GM12878 (cell line): ENCODE results near the gene CCSER1. TPM values are rescaled to one million over a fixed set of nuclear protein-coding genes. Genes with fewer than 3 reads are reported as not detected.

Experiments
- ATAC-seq: fragments of 200-7000 bp; cut with Tn5 transposase; 3 replicates; pipeline ENCODE4 v1.9.1; 2020; ENCODE audit warnings: mild to moderate bottlenecking, moderate library complexity
- BruUV-seq: library from RNA; stranded (reverse); fragments of 400-500 nt; replicated peaks from 2 replicates; lab custom pipeline; 2021; lab: Mats Ljungman, UMichigan
- CTCF ChIA-PET: fragments of 300-600 bp; sonication (Branson Sonifier 250); formaldehyde crosslinking; extraction: SDS; loops from one replicate; lab custom pipeline; 2021; ENCODE audit warnings: inconsistent platforms; lab: Yijun Ruan, JAX
- POLR2A ChIA-PET: fragments of 350-600 bp; formaldehyde crosslinking; extraction: SDS; loops from one replicate; lab custom pipeline; 2021; ENCODE audit warnings: inconsistent platforms; lab: Charles Lee
- RAD21 ChIA-PET: fragments of 300-600 bp; sonication (Branson Sonifier 250); formaldehyde crosslinking; loops from one replicate; lab custom pipeline; 2023; ENCODE audit warnings: antibody characterized with exemption; ENCODE audit not compliant: unreplicated experiment; lab: Charles Lee
- SMC1A ChIA-PET: fragments of 300-600 bp; sonication (Branson Sonifier 250); formaldehyde crosslinking; loops from one replicate; lab custom pipeline; 2023; ENCODE audit not compliant: unreplicated experiment, uncharacterized antibody; lab: Charles Lee
- DNase-seq: peaks from one replicate; pipeline ENCODE4 v3.0.0-alpha.2; 2011; ENCODE audit warnings: low read depth, low spot score
- FAIRE-seq: peaks from 3 replicates; lab custom pipeline; 2011; peaks lifted over from hg19 to GRCh38; lab: Jason Lieb, UNC
- H2AFZ ChIP-seq: 2 replicates; pipeline ENCODE4 v1.6.0; 2011; ENCODE audit warnings: low read depth, low read length, control low read depth; ENCODE audit not compliant: control insufficient read depth
- H3K27ac ChIP-seq: 2 replicates; pipeline ENCODE4 v1.5.1; 2011; ENCODE audit warnings: control low read depth; ENCODE audit not compliant: control insufficient read depth, insufficient read depth
- H3K27me3 ChIP-seq, 2 experiments: replicated peaks in 1 of 2; 2 replicates each; pipeline versions ENCODE4 v1.6.0 to v1.6.1; 2011; ENCODE audit warnings: low read length in 1 of 2; ENCODE audit not compliant: control insufficient read depth in 2 of 2, insufficient read depth in 2 of 2
- H3K36me3 ChIP-seq, 2 experiments: 2 replicates each; pipeline ENCODE4 v1.5.1; 2011; ENCODE audit warnings: low read length in 1 of 2; ENCODE audit not compliant: control insufficient read depth in 2 of 2, insufficient read depth in 2 of 2
- H3K4me1 ChIP-seq: 2 replicates; pipeline ENCODE4 v1.6.1; 2011; ENCODE audit warnings: mild to moderate bottlenecking, low read length, moderate library complexity, mixed read lengths; ENCODE audit not compliant: control insufficient read depth, insufficient read depth
- H3K4me2 ChIP-seq: 2 replicates; pipeline ENCODE4 v1.6.0; 2011; ENCODE audit warnings: control low read depth; ENCODE audit not compliant: control insufficient read depth, insufficient read depth
- H3K4me3 ChIP-seq: fragments of 200-600 bp; sonication (generic); 2 replicates; pipeline ENCODE4 v1.5.1; 2016
- H3K79me2 ChIP-seq: 2 replicates; pipeline ENCODE4 v1.6.0; 2011; ENCODE audit warnings: low read length; ENCODE audit not compliant: control insufficient read depth, insufficient read depth
- H3K9ac ChIP-seq: 2 replicates; pipeline ENCODE4 v1.8.0; 2011; ENCODE audit warnings: low read length, control low read depth, mixed read lengths; ENCODE audit not compliant: control insufficient read depth, insufficient read depth
- H3K9me3 ChIP-seq: replicated peaks from 3 replicates; pipeline ENCODE4 v1.5.1; 2011; ENCODE audit warnings: mild to moderate bottlenecking, low read length; ENCODE audit not compliant: control insufficient read depth, insufficient read depth
- H4K20me1 ChIP-seq: 2 replicates; pipeline ENCODE4 v1.6.0; 2011; ENCODE audit not compliant: control insufficient read depth, insufficient read depth
- BMI1 ChIP-seq: fragments of 450-650 bp; IDR thresholded peaks from 2 replicates; pipeline ENCODE4 v1.6.1; 2016; ENCODE audit warnings: mild to moderate bottlenecking, moderate library complexity, borderline replicate concordance
- CHD2 ChIP-seq: IDR thresholded peaks from 2 replicates; pipeline ENCODE4 v1.6.1; 2011; ENCODE audit warnings: low read depth, low read length, improper control_type of control experiment, borderline replicate concordance
- FOXM1 ChIP-seq: IDR thresholded peaks from 2 replicates; pipeline ENCODE4 v1.6.1; 2012; ENCODE audit warnings: low read depth, mild to moderate bottlenecking, inconsistent platforms, low read length, moderate library complexity
- KAT2A ChIP-seq: conservative IDR thresholded peaks from 2 replicates; pipeline ENCODE4 v1.6.1; 2011; ENCODE audit warnings: low read depth, low read length; ENCODE audit not compliant: control insufficient read depth
- NFXL1 ChIP-seq: fragments of 450-650 bp; IDR thresholded peaks from 2 replicates; pipeline ENCODE4 v1.6.1; 2017; ENCODE audit warnings: antibody characterized with exemption, mild to moderate bottlenecking, borderline replicate concordance
- RAD51 ChIP-seq: fragments of 450-650 bp; IDR thresholded peaks from 2 replicates; pipeline ENCODE4 v1.6.1; 2016; ENCODE audit warnings: moderate library complexity, mild to moderate bottlenecking, inconsistent platforms
- RUNX3 ChIP-seq: IDR thresholded peaks from 2 replicates; pipeline ENCODE4 v1.6.1; 2012; ENCODE audit warnings: low read length, inconsistent platforms
- SIN3A ChIP-seq: IDR thresholded peaks from 2 replicates; pipeline ENCODE4 v1.6.1; 2012; ENCODE audit warnings: low read depth, low read length, improper control_type of control experiment
- WRNIP1 ChIP-seq: IDR thresholded peaks from 2 replicates; pipeline ENCODE4 v1.6.1; 2011; ENCODE audit warnings: low read depth, low read length, improper control_type of control experiment, borderline replicate concordance
- ZNF217 ChIP-seq: fragments of 450-650 bp; IDR thresholded peaks from 2 replicates; pipeline ENCODE4 v1.6.1; 2017; ENCODE audit warnings: antibody characterized with exemption, mild to moderate bottlenecking
- WGBS: methylation state at CpG from one replicate; pipeline ENCODE4 v1.1.6; 2016; ENCODE audit warnings: low lambda C conversion rate; ENCODE audit not compliant: insufficient replicate concordance, insufficient coverage; ENCODE audit errors: missing lambda C conversion rate; 5-methylcytosine and 5-hydroxymethylcytosine counted together
- in situ Hi-C: fragments of 300-500 bp; cut with MboI; formaldehyde crosslinking; loops from 9 replicates; pipeline ENCODE4 v1.14.3; 2018; ENCODE audit warnings: mixed read lengths
- intact Hi-C: fragments of 100-400 bp; cut with micrococcal nuclease; formaldehyde crosslinking; loops from one replicate; pipeline ENCODE4 v1.14.2; 2022; ENCODE audit not compliant: unreplicated experiment
- polyA plus RNA-seq, 11 experiments: library from polyadenylated mRNA; depleted of rRNA in 4 of 11; unstranded in 6 of 11; stranded (reverse) in 5 of 11; fragments of >200 nt; fragmentation: Nextera tagmentation in 4 of 11; fragmentation: Illumina TruSeq in 1 of 11; extraction: Ambion mirVana in 4 of 11; extraction: Trizol in 1 of 11; gene quantifications; 1 replicate in 1 of 11; 2 replicates in 10 of 11; pipeline versions ENCODE4 v1.2.1 to v1.2.3, GENCODE V29; 2011 to 2016; ENCODE audit warnings: inconsistent platforms in 2 of 11, missing spikeins in 2 of 11, low read depth in 1 of 11
- total RNA-seq, 4 experiments: library from RNA; depleted of rRNA in 3 of 4; stranded (reverse); fragments of >200 nt in 3 of 4; fragmentation: Illumina TruSeq in 1 of 4; extraction: Trizol in 1 of 4; gene quantifications; 2 replicates each; pipeline versions ENCODE4 v1.2.1 to v1.2.3, GENCODE V29; 2013 to 2021
- TF ChIP-seq, protein P1 (sequence below): IDR thresholded peaks from 2 replicates; pipeline ENCODE4 v1.6.1; 2012; ENCODE audit warnings: low read depth, low read length, improper control_type of control experiment
- TF ChIP-seq, protein P2 (sequence below): IDR thresholded peaks from 2 replicates; pipeline ENCODE4 v1.6.1; 2011; ENCODE audit warnings: low read depth, mild to moderate bottlenecking, low read length, moderate library complexity, borderline replicate concordance; ENCODE audit errors: extremely low read depth
- TF ChIP-seq, protein P3 (sequence below): IDR thresholded peaks from 2 replicates; pipeline ENCODE4 v1.6.1; 2012; ENCODE audit warnings: low read depth, low read length, improper control_type of control experiment
- TF ChIP-seq, protein P4 (sequence below): IDR thresholded peaks from 2 replicates; pipeline ENCODE4 v1.6.1; 2011; ENCODE audit warnings: borderline replicate concordance, low read depth, mild to moderate bottlenecking, moderate library complexity, mixed read lengths, low read length; ENCODE audit not compliant: insufficient read depth; ENCODE audit errors: extremely low read length
- TF ChIP-seq, protein P5 (sequence below): fragments of 450-650 bp; IDR thresholded peaks from 2 replicates; pipeline ENCODE4 v1.6.1; 2018; ENCODE audit warnings: mild to moderate bottlenecking, low read depth, moderate library complexity; ENCODE audit not compliant: partially characterized antibody
- TF ChIP-seq, protein P6 (sequence below): fragments of 450-650 bp; IDR thresholded peaks from 2 replicates; pipeline ENCODE4 v1.6.1; 2014; ENCODE audit warnings: mild to moderate bottlenecking

CCSER1 gene
- total and polyA plus RNA-seq, 10 of the 15 experiments (the other 5 are each of a cell fraction or from before 2014, with no cell fraction given) = 0.22 to 2.7 (median 1.0) TPM

DNA sequence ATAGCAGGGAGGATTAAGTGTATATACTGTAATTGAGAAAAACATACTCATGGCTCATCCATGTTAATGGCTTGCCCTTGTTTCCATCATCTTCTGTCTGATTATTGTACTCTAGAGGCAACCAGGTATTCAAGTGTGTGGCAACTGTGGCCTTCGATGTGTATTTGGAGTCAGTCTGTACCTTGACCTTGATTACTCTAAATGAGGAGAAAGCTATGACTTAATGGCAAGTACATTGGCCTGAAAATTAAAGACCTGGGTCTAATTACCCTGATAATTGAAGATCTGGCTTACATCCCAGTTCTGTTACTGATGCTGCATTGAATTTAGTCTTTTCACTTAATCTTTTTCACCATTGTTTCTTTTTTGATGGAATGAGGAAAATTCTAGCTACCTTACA, 409.2 kb downstream of the CCSER1 start:
- H3K27ac ChIP-seq = no peak overlapping the region
- no peak overlapping the region for H3K4me3 ChIP-seq
- ChIA-PET RAD21 (no interaction called here), CTCF (no interaction called here), SMC1A (interaction anchor here (0.7 kb wide), 1 partner anchor 213 kb away, joined by 3 read pairs; no protein-coding TSS in a partner anchor)
- FAIRE-seq (no peak), ATAC-seq (no peak)
- no peaks in the 10 kb centered on the region for H3K36me3 ChIP-seq
- H2AFZ ChIP-seq = no peak overlapping the region
- in situ Hi-C loops = no loop called here
- no TSS peak for BruUV-seq
- H3K79me2 ChIP-seq = no peaks in the 10 kb centered on the region
- TF ChIP-seq, protein P1, sequence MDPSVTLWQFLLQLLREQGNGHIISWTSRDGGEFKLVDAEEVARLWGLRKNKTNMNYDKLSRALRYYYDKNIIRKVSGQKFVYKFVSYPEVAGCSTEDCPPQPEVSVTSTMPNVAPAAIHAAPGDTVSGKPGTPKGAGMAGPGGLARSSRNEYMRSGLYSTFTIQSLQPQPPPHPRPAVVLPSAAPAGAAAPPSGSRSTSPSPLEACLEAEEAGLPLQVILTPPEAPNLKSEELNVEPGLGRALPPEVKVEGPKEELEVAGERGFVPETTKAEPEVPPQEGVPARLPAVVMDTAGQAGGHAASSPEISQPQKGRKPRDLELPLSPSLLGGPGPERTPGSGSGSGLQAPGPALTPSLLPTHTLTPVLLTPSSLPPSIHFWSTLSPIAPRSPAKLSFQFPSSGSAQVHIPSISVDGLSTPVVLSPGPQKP = no peak
- TF ChIP-seq, protein P2, sequence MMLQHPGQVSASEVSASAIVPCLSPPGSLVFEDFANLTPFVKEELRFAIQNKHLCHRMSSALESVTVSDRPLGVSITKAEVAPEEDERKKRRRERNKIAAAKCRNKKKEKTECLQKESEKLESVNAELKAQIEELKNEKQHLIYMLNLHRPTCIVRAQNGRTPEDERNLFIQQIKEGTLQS = no peak
- TF ChIP-seq, protein P3, sequence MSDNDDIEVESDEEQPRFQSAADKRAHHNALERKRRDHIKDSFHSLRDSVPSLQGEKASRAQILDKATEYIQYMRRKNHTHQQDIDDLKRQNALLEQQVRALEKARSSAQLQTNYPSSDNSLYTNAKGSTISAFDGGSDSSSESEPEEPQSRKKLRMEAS = no peak
- TF ChIP-seq WRNIP1 = no peak
- TF ChIP-seq, protein P4, sequence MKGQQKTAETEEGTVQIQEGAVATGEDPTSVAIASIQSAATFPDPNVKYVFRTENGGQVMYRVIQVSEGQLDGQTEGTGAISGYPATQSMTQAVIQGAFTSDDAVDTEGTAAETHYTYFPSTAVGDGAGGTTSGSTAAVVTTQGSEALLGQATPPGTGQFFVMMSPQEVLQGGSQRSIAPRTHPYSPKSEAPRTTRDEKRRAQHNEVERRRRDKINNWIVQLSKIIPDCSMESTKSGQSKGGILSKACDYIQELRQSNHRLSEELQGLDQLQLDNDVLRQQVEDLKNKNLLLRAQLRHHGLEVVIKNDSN = no peak
- TF ChIP-seq CHD2 = no peak
- TF ChIP-seq RAD51 = no peak
- TF ChIP-seq, protein P5, sequence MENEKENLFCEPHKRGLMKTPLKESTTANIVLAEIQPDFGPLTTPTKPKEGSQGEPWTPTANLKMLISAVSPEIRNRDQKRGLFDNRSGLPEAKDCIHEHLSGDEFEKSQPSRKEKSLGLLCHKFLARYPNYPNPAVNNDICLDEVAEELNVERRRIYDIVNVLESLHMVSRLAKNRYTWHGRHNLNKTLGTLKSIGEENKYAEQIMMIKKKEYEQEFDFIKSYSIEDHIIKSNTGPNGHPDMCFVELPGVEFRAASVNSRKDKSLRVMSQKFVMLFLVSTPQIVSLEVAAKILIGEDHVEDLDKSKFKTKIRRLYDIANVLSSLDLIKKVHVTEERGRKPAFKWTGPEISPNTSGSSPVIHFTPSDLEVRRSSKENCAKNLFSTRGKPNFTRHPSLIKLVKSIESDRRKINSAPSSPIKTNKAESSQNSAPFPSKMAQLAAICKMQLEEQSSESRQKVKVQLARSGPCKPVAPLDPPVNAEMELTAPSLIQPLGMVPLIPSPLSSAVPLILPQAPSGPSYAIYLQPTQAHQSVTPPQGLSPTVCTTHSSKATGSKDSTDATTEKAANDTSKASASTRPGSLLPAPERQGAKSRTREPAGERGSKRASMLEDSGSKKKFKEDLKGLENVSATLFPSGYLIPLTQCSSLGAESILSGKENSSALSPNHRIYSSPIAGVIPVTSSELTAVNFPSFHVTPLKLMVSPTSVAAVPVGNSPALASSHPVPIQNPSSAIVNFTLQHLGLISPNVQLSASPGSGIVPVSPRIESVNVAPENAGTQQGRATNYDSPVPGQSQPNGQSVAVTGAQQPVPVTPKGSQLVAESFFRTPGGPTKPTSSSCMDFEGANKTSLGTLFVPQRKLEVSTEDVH = no peak
- TF ChIP-seq SIN3A = no peak
- no peak for TF ChIP-seq FOXM1
- TF ChIP-seq RUNX3 = no peak
- TF ChIP-seq, protein P6, sequence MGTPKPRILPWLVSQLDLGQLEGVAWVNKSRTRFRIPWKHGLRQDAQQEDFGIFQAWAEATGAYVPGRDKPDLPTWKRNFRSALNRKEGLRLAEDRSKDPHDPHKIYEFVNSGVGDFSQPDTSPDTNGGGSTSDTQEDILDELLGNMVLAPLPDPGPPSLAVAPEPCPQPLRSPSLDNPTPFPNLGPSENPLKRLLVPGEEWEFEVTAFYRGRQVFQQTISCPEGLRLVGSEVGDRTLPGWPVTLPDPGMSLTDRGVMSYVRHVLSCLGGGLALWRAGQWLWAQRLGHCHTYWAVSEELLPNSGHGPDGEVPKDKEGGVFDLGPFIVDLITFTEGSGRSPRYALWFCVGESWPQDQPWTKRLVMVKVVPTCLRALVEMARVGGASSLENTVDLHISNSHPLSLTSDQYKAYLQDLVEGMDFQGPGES = no peak
- no peak for TF ChIP-seq BMI1
- TF ChIP-seq ZNF217 = no peak
- no peak for TF ChIP-seq KAT2A
- TF ChIP-seq NFXL1 = no peak
- TF ChIP-seq, all 136 proteins: peak for 0
- H3K9ac ChIP-seq = no peak overlapping the region
- POLR2A ChIA-PET = interaction anchor here (0.6 kb wide), 1 partner anchor 79 kb away, joined by 4 read pairs; no protein-coding TSS in a partner anchor
- H3K27me3 ChIP-seq = no peaks in the 10 kb centered on the region
- 6% methylated on average over 1 of the region's 1 CpG for WGBS
- no peaks in the 10 kb centered on the region for H3K4me1 ChIP-seq
- no peaks in the 10 kb centered on the region for H3K9me3 ChIP-seq
- DNase-seq = no peak
- no peak overlapping the region for H3K4me2 ChIP-seq
- intact Hi-C loops = no loop called here
- H4K20me1 ChIP-seq = no peaks in the 10 kb centered on the region
